GM13976 (cell line): ENCODE results near the gene NOL4L.

Source experiments
- DNase-seq: peaks from one replicate; pipeline ENCODE4 v3.0.0; 2012; ENCODE audit warnings: low spot score
- in situ Hi-C: fragments of 300-500 bp; cut with MboI; formaldehyde crosslinking; loops from one replicate; pipeline ENCODE4 v1.12.0; 2022; ENCODE audit warnings: low sequenced_read_pairs, mixed read lengths, inconsistent platforms; ENCODE audit not compliant: unreplicated experiment
- TF ChIP-seq, protein P1 (sequence below): IDR thresholded peaks from 2 replicates; pipeline ENCODE4 v1.5.1; 2012; ENCODE audit warnings: borderline replicate concordance, mild to moderate bottlenecking; ENCODE audit not compliant: insufficient read depth; ENCODE audit errors: extremely low read depth, missing control alignments, control extremely low read depth

NOL4L gene

GRCh38 chr20:32566379-32567374 is 18.5 kb downstream of the NOL4L start:
- TF ChIP-seq, protein P1, sequence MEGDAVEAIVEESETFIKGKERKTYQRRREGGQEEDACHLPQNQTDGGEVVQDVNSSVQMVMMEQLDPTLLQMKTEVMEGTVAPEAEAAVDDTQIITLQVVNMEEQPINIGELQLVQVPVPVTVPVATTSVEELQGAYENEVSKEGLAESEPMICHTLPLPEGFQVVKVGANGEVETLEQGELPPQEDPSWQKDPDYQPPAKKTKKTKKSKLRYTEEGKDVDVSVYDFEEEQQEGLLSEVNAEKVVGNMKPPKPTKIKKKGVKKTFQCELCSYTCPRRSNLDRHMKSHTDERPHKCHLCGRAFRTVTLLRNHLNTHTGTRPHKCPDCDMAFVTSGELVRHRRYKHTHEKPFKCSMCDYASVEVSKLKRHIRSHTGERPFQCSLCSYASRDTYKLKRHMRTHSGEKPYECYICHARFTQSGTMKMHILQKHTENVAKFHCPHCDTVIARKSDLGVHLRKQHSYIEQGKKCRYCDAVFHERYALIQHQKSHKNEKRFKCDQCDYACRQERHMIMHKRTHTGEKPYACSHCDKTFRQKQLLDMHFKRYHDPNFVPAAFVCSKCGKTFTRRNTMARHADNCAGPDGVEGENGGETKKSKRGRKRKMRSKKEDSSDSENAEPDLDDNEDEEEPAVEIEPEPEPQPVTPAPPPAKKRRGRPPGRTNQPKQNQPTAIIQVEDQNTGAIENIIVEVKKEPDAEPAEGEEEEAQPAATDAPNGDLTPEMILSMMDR, result no peak
- DNase-seq, result no peak
- in situ Hi-C loops, result no loop called here

GRCh38 chr20:32565735-32566032 is 19.4 kb downstream of the NOL4L start:
- DNase-seq, result no peak
- TF ChIP-seq, protein P1, result no peak
- in situ Hi-C loops, result no loop called here

DNA sequence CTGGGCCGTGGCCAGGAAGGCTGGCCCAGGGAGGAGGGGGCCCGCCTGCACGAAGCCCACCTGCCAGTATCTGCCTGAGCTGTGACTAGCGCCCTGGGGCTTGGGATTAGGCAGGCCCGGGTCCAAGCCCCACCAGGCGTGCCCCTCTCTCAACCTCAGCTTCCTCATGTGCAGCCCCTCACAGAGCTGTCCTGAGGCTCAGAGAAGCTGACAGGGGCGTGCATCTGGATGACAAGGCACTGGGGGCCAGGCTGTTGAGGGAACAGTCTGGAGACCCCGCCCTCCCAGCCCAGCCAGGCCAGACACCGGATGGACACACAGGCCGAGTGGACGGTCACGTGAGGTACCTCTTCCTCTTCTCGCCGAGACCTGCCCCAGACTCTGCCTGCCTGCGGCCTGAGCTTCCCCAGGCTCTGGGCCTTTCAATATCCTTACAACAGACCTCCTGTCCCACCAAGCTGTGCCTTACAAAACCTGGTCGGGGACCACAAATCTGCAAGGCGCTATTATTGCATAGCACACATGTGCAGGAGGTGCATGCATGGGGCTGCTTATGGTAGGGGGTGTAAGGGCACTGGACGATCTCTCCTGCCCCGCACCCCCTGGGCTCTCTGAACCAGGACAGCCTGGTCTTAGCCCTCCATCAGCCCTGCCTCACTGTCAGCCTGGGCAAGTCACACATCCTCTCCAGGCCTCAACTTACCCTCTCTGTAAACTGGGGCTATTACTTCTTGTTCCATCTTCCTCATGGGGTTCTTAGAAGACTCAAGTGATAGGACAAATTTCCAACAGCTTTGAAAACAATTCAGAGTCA is 20.0 kb downstream of the NOL4L start:
- in situ Hi-C loops, result no loop called here
- TF ChIP-seq, protein P1, result no peak
- DNase-seq, result no peak

GRCh38 chr20:32564440-32564839 is 20.7 kb downstream of the NOL4L start:
- in situ Hi-C loops, result no loop called here
- TF ChIP-seq, protein P1, result no peak
- no peak for DNase-seq

DNA sequence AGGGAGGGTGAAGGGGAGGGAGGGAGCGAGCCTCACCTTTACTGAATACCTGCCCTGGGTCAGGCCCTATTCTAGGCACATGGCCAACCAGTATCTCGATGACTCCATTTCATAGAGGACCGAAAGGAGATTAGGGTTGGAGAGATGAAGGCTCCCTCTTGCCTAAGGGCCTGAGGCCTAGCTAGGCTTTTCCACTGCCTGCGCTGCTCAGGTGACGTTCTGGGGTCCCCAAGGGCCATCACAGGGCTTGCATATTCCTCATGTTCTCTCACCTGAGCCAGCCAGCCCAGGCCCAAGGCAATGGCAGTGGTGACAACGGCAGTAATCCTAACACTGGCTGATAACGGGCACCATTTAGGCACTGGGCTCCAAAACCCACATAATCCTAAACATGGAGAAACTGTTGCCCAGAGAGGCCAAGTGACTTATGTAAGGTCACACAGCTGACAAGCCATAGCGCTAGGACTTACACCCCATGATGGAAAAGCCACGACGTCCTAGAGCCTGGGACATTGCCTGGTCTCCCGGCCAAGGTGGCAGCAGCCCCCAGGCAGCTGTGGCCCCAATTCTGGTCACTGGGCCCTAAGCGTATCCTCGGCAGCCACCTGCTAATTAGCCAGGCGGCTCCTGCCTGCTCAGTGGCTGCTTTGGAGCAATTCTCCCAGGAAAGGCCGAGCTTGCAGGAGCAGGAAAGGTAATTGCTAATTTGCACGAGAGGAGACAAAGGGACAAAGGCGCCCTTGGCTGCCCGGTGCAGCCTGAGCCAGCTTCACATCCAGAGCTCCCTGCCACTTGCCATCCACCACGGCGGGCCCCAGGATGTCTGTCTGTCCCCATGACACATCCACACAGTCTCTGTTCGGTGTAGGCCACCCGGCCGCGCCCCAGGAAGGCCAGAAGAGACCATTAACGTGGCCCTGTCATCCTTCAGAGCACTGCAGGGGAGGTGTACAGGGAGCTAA is 21.5 kb downstream of the NOL4L start:
- in situ Hi-C loops, result no loop called here
- TF ChIP-seq, protein P1, result no peak
- DNase-seq, result no peak

DNA sequence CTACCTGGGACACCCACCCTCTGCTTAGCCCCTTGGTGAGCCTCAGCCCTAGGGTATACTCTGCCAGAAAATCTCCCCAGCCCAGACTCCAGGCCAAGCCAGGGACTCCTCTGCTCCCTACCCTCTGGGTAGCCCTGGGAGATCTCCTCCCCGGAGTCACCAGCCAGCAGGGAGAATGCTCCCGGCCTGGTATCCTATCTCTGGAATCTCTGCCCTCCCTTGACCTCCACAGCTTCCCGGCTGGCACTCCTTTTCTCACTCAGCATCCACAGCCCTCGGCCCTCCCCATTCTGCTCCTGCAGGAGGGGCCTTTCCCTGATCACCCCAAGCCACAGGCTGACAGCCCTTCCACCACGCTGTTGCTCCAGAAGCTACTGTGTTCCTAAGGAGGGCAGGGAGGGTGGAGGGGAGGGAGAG is 22.6 kb downstream of the NOL4L start:
- in situ Hi-C loops, result no loop called here
- TF ChIP-seq, protein P1, result no peak
- DNase-seq, result no peak
